Measurements from ENCODE around the gene ZNF410.

ZNF410 gene

DNA sequence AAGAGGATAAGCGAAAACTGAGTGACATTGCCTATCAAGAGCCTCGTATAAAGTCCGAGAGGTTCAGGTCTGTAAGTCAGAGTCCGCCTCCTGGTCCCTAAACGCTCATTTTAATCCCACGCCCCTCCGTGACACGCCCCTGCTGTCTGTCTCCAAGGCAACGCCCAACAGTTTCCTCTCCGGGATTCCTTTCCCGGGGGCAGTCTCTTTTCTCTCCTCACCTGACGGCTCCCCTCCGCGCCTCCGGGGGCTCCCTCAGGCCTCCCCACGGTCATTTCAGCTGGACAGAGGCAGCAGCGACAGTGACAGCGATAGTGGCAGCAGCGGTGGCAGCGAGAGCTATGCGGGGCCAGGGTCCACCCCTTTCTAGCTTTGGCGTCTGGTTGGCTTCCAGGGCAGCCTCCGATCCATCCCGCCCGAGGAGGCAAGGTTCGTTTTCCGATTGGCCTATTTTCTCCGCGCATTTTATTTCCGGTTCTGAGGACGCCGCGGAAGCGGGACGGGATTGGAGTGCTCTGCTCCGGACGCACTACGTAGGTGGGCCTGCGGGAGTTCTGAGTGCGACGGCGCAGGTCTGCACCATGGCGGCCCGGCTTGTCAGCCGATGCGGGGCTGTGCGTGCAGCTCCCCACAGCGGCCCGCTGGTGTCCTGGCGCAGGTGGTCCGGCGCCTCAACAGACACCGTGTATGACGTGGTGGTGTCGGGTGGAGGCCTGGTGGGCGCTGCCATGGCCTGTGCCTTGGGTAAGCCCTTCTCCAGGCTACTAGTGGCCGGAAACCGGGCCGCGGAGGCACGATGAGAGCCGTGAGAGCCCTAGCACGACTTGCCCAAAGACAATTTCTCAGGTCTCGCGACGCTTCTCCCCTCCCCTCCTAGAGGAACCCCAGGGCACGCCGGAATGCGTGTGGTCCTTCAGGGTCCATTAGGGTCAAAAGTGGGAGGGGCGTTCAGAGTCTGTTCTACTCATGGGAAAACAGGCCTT, 63.4 kb downstream of the ZNF410 start, which contains the start of the genes COQ6 and FAM161B:
TSS of gene COQ6 (plus strand) at position 551 of the 983 bp plus-strand sequence. CDS start at position 582, 31 bp downstream.
TSS of gene FAM161B (minus strand) at position 343 of the 983 bp plus-strand sequence. CDS start at position 275, 68 bp downstream.
- peak; percentile 96 for DNase-seq

DNA sequence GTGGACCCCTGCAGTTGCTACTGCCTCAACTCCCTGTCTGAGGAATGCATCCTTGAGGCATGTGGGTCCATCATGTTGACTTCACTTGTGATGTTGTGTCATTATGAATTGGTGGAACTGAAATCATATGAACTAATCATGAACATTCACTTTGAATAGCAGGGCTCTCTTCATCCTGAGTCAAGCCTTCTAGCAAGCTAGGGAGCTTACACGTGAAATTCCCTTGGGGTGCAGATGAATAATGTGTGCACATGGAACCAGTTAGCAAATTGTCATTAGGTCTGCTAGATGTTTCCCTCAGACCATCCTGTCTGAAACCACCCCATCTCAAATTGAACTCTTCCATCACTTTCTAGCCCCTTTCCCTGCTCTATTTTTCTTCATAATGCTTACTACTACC, 67.1 kb downstream of the ZNF410 start:
- no peak for DNase-seq
- no peak for TF ChIP-seq GATA1 (IDR thresholded peaks at IDR 0.05; ENCODE audit: low read depth, low read length)
- no peak for TF ChIP-seq POLR2A (IDR thresholded peaks at IDR 0.05; ENCODE audit: low read length)

More for the DNA sequence above, 63.4 kb downstream of the ZNF410 start, which contains the start of the genes COQ6 and FAM161B:
- TF ChIP-seq GATA1 (IDR thresholded peaks at IDR 0.05; ENCODE audit: low read depth, low read length) (no peak), POLR2A (IDR thresholded peaks at IDR 0.05; ENCODE audit: low read length) (peak; percentile 93)

DNA sequence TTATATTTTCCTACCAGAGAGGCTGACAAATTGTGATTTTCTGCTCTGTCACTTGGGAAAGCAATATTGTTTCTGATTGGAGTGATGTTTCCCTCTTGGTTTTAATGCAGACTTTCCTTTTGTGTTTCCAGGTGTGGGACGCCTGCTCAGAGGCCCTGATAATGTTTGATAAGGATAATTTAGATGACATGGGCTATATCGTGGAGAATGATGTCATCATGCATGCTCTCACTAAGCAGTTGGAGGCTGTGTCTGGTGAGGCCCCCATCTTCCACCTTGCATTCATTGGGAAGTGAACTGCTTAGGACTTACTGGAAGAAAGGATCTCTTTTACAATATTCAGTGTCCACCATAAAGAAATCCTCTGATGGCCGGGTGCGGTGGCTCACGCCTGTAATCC, 69.0 kb downstream of the ZNF410 start:
- no peak for TF ChIP-seq POLR2A (IDR thresholded peaks at IDR 0.05; ENCODE audit: low read length)
- no peak for TF ChIP-seq GATA1 (IDR thresholded peaks at IDR 0.05; ENCODE audit: low read depth, low read length)

DNA sequence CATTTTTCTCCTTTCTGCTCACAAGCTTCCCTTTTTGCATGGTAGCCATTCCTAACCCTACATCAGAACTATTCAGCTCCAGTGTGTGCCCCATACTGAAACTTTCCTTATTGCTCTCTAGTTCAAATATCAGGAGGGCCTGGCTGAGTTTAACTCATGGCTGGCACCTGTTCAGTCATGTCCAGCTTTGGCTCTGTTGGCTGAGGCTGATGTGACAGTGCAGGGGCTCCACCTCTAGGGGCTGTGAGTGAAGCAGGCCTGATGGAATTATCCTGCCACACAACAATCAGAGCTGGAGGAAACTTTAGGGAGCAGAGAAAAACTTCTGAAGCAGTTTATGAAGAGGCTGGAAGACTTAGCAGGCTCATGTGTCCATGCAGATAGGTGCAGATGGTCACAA, 71.9 kb downstream of the ZNF410 start:
- DNase-seq, result no peak
- no peak for TF ChIP-seq GATA1 (IDR thresholded peaks at IDR 0.05; ENCODE audit: low read depth, low read length)
- TF ChIP-seq POLR2A (IDR thresholded peaks at IDR 0.05; ENCODE audit: low read length), result no peak

More for the DNA sequence above, 69.0 kb downstream of the ZNF410 start:
- DNase-seq, result no peak

DNA sequence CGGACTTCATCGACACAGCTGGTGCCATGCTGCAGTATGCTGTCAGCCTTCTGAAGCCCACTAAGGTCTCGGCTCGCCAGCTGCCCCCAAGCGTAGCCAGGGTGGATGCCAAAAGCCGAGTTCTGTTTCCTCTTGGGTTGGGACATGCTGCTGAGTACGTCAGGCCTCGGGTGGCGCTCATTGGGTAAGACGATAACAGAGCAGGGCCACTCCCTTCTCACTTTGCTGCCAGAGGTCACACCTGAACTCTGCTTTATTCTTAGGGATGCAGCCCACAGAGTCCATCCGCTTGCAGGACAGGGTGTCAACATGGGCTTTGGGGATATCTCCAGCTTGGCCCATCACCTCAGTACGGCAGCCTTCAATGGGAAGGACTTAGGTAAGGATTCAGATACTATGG, 74.5 kb downstream of the ZNF410 start:
- TF ChIP-seq GATA1 (IDR thresholded peaks at IDR 0.05; ENCODE audit: low read depth, low read length) (no peak), POLR2A (IDR thresholded peaks at IDR 0.05; ENCODE audit: low read length) (no peak)
- no peak for DNase-seq

DNA sequence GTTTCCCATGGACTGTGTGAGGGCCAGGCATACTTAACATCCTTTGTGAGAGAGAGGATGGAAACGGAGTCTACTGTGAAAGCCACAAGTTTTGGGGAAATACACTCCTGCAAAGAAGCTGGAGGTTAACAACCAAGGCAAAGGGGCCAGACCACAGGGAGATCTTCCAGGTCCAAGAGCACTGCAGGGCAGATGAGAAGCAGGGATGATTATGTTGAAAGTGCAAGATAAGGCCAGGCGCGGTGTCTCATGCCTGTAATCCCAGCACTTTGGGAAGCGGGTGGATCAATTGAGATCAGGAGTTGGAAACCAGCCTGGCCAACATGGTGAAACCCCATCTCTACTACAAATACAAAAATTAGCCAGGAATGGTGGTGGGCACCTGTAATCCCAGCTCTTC, 78.6 kb downstream of the ZNF410 start:
- DNase-seq, result no peak
- TF ChIP-seq GATA1 (IDR thresholded peaks at IDR 0.05; ENCODE audit: low read depth, low read length) (no peak), POLR2A (IDR thresholded peaks at IDR 0.05; ENCODE audit: low read length) (no peak)

DNA sequence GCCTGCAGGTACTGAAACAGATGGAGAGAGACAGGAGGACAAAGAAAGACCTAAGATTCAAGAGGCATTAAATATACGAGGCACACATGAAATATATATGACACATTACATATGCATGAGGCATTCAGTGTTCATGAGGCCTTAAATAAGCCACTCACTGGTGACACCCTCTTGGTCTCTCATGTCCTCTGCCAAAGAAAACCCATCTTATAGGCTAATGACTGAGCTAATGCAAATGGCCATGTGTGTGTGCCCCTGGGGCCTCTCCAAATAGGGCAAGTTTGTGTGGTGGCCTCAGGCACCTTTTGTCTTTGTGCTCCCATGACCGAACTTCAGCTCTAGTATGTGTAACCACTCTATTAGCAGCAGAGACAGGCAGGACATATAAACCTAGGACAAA, 82.2 kb downstream of the ZNF410 start:
- DNase-seq, result no peak
- TF ChIP-seq POLR2A (IDR thresholded peaks at IDR 0.05; ENCODE audit: low read length), result no peak
- TF ChIP-seq GATA1 (IDR thresholded peaks at IDR 0.05; ENCODE audit: low read depth, low read length), result no peak

DNA sequence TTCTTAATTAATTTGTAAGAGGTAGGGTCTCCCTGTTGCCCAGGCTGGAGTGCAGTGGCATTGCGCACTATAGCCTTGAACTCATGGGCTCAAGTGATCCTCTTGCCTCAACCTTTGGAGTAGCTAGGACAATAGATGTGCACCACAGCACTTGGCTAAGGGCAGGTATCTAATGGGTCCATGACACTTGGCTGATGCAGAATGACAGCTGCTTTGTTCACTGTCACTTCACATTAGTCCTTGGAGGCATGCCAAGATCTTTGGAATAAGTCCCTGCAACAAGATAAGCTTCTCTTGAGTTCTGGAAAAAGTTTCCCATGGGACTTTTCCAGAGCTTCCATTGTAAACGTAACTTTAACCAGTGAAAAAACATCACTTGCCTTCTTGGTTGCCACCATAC, 86.8 kb downstream of the ZNF410 start:
- peak; percentile 12 to 15 for DNase-seq
- TF ChIP-seq GATA1 (IDR thresholded peaks at IDR 0.05; ENCODE audit: low read depth, low read length) (no peak), POLR2A (IDR thresholded peaks at IDR 0.05; ENCODE audit: low read length) (no peak)

DNA sequence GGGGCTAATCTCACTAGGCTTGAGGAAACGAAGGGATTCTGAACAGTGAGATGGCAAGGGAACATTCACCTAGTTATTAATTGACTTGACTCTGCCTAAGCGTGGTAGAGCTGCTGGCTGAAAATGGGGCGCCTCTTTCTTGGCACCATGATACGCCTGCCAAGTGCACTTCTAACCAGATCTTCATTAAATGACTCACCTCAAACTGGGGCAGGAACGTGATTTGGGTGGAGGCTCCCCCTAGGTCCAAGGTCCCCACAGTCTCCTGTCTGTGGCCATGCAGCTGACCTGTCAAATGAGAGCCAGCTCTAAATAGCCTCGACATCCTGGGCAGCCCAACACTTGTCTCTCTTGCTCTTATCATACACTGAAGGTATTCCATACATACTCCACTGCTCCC, 89.5 kb downstream of the ZNF410 start:
- TF ChIP-seq GATA1 (IDR thresholded peaks at IDR 0.05; ENCODE audit: low read depth, low read length), result no peak
- no peak for TF ChIP-seq POLR2A (IDR thresholded peaks at IDR 0.05; ENCODE audit: low read length)
- DNase-seq, result no peak

DNA sequence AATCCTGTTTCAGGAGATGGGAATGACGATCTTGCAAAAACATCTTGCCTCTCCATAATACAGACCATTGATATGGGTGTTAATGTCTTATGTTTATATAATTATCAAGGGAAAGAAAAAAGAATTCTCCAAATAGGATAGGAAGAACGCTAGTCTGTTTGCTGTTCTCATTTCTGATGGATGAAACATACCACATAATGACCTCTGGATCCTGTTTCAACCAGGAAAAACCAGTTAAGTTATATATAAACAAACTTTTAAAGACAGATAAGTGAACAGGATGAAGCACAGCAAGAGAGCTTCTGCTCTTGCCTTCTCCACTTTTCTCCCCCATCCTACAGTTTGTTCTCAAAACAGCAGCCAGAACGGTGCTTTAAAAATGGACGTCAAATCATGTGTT, 91.2 kb downstream of the ZNF410 start:
- DNase-seq, result no peak
- TF ChIP-seq GATA1 (IDR thresholded peaks at IDR 0.05; ENCODE audit: low read depth, low read length) (no peak), POLR2A (IDR thresholded peaks at IDR 0.05; ENCODE audit: low read length) (no peak)

Data from erythroblast (primary cell).